A549 (cell line): Measurements from ENCODE around the gene POLR1F.

ENCODE experiments used
- ESRRA ChIP-seq: fragments of 150-350 bp; IDR thresholded peaks from 2 replicates; pipeline ENCODE4 v1.6.1; 2014; ENCODE audit warnings: mild to moderate bottlenecking, low read length, borderline replicate concordance
- KDM1A ChIP-seq: fragments of 200-600 bp; sonication (generic); IDR thresholded peaks from 2 replicates; pipeline ENCODE4 v1.6.1; 2016; ENCODE audit warnings: low read depth, mild to moderate bottlenecking
- POLR2A ChIP-seq: IDR thresholded peaks from 2 replicates; pipeline ENCODE4 v1.6.1; 2012; ENCODE audit warnings: mild to moderate bottlenecking, low read length
- RAD21 ChIP-seq, 2 experiments: fragments of >200 bp in 1 of 2; sonication (Bioruptor Twin) in 1 of 2; formaldehyde crosslinking in 1 of 2; IDR thresholded peaks in 1 of 2; conservative IDR thresholded peaks in 1 of 2; 2 replicates in 1 of 2; 3 replicates in 1 of 2; pipeline ENCODE4 v1.6.1; 2012 to 2018; ENCODE audit warnings: inconsistent platforms in 1 of 2
- ZNF302 ChIP-seq: fragments of 250-450 bp; sonication (Bioruptor Pico); IDR thresholded peaks from 2 replicates; pipeline ENCODE4 v1.9.0; 2021; ENCODE audit warnings: inconsistent platforms, mild to moderate bottlenecking, moderate library complexity
- TF ChIP-seq, protein P1 (sequence below): fragments of >200 bp; sonication (Bioruptor Twin); formaldehyde crosslinking; IDR thresholded peaks from 3 replicates; pipeline ENCODE4 v1.5.1; 2016
- TF ChIP-seq, protein P2 (sequence below): IDR thresholded peaks from 2 replicates; pipeline ENCODE4 v1.6.1; 2012; ENCODE audit warnings: low read depth, borderline replicate concordance

DNA sequence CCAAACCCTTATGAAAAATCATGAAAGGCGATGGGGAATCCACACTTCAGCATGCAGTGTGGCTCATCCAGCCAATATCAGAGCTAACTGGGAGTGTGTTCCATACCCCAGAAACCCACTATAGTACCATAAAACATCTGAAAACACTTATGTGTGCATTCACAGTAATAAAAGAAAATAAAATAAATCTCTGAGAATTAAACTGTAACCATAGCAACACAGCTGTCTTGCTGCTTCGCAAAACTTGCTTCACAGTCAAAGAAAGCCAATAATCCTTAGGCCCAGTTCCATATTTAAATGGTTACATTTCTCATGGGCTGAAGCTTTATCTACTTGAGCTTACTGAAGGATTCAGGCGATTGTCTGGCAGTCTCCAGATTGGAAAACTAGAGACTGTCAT is 19.9 kb upstream of the POLR1F start:
- TF ChIP-seq, protein P1, sequence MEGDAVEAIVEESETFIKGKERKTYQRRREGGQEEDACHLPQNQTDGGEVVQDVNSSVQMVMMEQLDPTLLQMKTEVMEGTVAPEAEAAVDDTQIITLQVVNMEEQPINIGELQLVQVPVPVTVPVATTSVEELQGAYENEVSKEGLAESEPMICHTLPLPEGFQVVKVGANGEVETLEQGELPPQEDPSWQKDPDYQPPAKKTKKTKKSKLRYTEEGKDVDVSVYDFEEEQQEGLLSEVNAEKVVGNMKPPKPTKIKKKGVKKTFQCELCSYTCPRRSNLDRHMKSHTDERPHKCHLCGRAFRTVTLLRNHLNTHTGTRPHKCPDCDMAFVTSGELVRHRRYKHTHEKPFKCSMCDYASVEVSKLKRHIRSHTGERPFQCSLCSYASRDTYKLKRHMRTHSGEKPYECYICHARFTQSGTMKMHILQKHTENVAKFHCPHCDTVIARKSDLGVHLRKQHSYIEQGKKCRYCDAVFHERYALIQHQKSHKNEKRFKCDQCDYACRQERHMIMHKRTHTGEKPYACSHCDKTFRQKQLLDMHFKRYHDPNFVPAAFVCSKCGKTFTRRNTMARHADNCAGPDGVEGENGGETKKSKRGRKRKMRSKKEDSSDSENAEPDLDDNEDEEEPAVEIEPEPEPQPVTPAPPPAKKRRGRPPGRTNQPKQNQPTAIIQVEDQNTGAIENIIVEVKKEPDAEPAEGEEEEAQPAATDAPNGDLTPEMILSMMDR, result no peak
- TF ChIP-seq POLR2A, result no peak
- TF ChIP-seq, protein P2, sequence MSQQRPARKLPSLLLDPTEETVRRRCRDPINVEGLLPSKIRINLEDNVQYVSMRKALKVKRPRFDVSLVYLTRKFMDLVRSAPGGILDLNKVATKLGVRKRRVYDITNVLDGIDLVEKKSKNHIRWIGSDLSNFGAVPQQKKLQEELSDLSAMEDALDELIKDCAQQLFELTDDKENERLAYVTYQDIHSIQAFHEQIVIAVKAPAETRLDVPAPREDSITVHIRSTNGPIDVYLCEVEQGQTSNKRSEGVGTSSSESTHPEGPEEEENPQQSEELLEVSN, result no peak
- no peak for TF ChIP-seq RAD21 (conservative IDR thresholded peaks at IDR 0.05 in 1 of 2, IDR thresholded peaks at IDR 0.05 in 1 of 2)
- TF ChIP-seq ESRRA, result no peak
- no peak for TF ChIP-seq ZNF302 (CRISPR knock-in tag)
- no peak for TF ChIP-seq KDM1A
